ENCODE results near the gene ZNF638.

Gene ZNF638

GRCh38 chr2:71457123-71457915 is 125.7 kb downstream of the ZNF638 start:
- no peak for DNase-seq

GRCh38 chr2:71457923-71458322 is 126.3 kb downstream of the ZNF638 start:
- DNase-seq, result no peak

GRCh38 chr2:71458413-71459083 is 127.0 kb downstream of the ZNF638 start:
- DNase-seq, result no peak

GRCh38 chr2:71459084-71459431 is 127.5 kb downstream of the ZNF638 start:
- DNase-seq, result no peak

- no peak for DNase-seq
Measured at GRCh38 chr2:71460056-71460455, 128.5 kb downstream of the ZNF638 start.

- DNase-seq, result no peak
Measured at GRCh38 chr2:71460595-71461303, 129.2 kb downstream of the ZNF638 start.

- no peak for DNase-seq
Measured at GRCh38 chr2:71461304-71461671, 129.7 kb downstream of the ZNF638 start.

GRCh38 chr2:71462056-71462605 is 130.5 kb downstream of the ZNF638 start:
- DNase-seq, result no peak

- no peak for DNase-seq
Measured at GRCh38 chr2:71462641-71463341, 131.2 kb downstream of the ZNF638 start.

GRCh38 chr2:71463342-71463654 is 131.7 kb downstream of the ZNF638 start:
- DNase-seq, result no peak

- no peak for DNase-seq
Measured at GRCh38 chr2:71464389-71464788, 132.8 kb downstream of the ZNF638 start.

- DNase-seq, result no peak
Measured at GRCh38 chr2:71465356-71465755, 133.8 kb downstream of the ZNF638 start.

- DNase-seq, result no peak
Measured at GRCh38 chr2:71465961-71466300, 134.3 kb downstream of the ZNF638 start.

- DNase-seq, result no peak
Measured at GRCh38 chr2:71466301-71467179, 135.0 kb downstream of the ZNF638 start.

- DNase-seq, result no peak
Measured at GRCh38 chr2:71467180-71467815, 135.7 kb downstream of the ZNF638 start.

- no peak for DNase-seq
Measured at GRCh38 chr2:71468279-71469015, 136.9 kb downstream of the ZNF638 start.

- no peak for DNase-seq
Measured at GRCh38 chr2:71469403-71470398, 138.1 kb downstream of the ZNF638 start.

- DNase-seq, result no peak
Measured at GRCh38 chr2:71471276-71471675, 139.7 kb downstream of the ZNF638 start.

- no peak for DNase-seq
Measured at GRCh38 chr2:71472019-71472418, 140.4 kb downstream of the ZNF638 start.
